Femur (tissue), 1 donor: Measurements from ENCODE around the gene LIMCH1.
"Not testable (repeated sequence)": the region's sequence is repeated elsewhere in the genome, so short reads cannot be mapped to it uniquely, and the experiment has no call there.

Experiments used
- DNase-seq: peaks from one replicate; pipeline ENCODE4 v3.0.0-alpha.2; 2017

The LIMCH1 gene

DNA sequence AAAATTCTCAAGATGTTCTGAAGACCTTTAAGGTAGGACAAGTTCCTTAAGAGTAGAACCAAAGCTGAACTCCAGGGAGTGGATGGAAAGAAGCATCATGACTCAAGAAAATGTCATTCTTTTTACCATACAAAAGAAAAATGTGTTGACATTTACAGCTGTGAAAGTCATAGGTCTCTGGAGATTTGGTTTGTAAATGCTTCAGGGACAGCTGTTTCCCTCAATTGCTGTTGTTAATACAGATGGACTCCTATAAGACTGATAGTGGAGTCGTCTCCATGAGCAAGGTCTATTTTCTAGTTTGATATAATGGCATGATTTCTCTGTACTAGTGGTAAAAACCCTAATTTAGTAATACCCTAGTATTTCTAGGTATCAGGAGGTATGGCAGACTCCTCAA, 108.9 kb downstream of the LIMCH1 start:
- no peak for DNase-seq

GRCh38 chr4:41647383-41647782, 109.4 kb downstream of the LIMCH1 start:
- no peak for DNase-seq

DNA sequence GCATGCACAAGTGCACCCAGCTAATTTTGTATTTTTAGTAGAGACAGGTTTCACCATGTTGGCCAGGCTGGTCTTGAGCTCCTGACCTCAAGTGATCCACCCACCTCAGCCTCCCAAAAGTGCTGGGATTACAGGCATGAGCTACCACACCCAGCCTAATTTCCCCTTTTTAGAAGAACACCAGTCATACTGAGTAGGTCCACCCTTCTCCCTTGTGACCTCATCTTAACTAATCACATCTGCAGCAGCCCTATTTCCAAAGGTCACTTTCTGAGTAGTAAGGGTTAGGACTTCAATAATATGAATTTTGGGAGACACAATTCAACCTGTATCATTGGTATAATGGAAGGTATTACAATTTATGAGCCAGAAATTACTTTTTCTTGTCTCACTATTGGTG, 113.2 kb downstream of the LIMCH1 start:
- not testable (repeated sequence) for DNase-seq

DNA sequence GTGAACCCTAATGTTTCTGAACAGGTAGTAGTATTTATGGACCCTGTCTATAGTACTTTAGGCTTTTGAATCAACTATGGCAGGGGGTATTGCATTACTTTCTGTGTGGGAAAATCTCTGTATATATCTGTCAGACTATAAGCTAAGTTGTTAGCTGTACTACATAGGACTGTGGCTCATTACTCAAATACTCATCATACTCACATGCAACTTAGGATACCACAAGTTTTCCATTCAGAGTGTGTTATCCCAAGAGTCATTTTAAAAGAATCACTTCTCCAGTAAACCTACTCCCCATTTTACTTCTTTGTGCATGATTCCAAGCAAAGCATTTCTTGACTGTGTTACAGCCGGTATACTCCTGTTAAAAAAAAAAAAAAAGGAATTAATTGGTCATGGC, 115.0 kb downstream of the LIMCH1 start:
- DNase-seq, result no peak

- no peak for DNase-seq
These were observed 115.6 kb downstream of the LIMCH1 start for GRCh38 chr4:41653523-41653922.

DNA sequence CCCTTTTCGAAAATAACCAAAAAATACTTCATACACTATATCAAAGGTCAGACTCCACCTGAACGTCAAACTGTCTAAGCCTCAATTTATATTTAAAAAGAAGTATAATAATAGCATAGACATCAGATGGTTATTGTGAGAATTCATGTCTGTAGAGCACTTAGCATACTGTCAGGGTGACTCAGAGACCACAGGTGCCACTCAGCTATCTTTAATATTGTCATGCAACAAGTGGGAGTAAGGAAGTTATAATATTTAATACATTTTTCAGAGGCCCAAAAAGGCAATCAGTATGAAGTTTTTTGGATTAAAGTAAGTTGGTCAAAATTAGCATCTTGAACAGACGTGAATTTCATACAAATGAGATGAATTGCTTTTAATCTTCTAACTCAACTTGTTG, 117.2 kb downstream of the LIMCH1 start:
- no peak for DNase-seq

DNA sequence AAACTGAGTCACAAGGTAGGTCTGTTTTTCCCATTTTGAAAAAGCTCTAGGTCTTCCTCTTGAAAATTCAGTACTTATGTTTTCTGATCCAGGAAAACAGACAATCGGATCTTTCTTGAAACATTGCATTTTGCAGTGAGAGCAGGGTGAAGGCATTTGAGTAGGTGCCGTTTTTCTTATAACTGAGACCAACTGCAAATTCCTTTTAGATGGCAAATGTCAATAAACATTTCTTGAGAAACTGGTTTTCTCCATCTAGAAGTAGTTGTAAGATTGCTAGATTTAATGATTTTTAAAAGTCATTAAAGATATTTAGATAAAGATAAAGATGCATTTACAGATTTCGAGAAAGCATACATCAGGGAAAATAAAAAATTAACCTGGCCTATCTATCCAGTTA, 118.1 kb downstream of the LIMCH1 start:
- no peak for DNase-seq

- DNase-seq, result peak; percentile 72
These were observed 118.9 kb downstream of the LIMCH1 start for GRCh38 chr4:41656572-41657520.

DNA sequence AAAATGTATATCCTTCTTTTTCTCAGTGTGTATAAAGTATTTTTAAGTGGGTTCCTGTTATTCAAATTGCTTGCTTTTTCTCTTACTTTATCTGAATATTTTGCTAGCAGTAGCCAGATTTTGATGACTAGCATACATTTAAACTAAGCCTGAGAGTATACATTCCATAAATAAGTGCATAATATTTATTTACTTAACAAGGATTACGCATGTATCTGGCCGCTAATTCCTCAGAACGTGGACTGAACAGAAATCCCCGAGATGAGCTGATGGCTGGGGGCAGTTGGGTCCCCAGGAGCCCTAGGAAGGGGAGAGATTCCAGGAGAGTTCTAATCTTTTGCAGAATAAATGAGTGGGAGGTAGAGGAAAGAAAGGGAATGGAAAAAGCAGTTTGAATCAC, 119.6 kb downstream of the LIMCH1 start:
- no peak for DNase-seq

DNA sequence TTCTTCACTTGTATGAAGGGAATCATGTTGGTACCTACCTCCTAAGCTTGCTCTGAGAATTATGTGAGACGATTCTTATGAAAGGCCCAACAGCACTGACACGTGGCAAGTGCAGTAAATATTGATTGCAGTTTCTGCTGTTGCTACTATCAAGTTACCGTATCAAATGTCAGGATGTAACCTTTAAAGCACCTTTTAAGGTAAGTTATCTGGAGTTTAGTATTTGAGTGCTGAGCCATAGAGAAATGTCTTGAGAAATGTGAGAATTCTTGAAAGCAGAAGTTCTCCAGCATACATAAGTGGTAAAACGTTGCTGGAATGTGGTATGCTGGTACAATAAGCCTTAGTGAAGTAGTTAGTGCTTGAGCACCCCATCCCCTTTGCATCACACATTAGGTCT, 120.2 kb downstream of the LIMCH1 start:
- DNase-seq, result no peak

GRCh38 chr4:41660352-41660751, 122.4 kb downstream of the LIMCH1 start:
- DNase-seq, result no peak

- peak; percentile 83 for DNase-seq
These were observed 123.6 kb downstream of the LIMCH1 start for GRCh38 chr4:41661442-41662076.

DNA sequence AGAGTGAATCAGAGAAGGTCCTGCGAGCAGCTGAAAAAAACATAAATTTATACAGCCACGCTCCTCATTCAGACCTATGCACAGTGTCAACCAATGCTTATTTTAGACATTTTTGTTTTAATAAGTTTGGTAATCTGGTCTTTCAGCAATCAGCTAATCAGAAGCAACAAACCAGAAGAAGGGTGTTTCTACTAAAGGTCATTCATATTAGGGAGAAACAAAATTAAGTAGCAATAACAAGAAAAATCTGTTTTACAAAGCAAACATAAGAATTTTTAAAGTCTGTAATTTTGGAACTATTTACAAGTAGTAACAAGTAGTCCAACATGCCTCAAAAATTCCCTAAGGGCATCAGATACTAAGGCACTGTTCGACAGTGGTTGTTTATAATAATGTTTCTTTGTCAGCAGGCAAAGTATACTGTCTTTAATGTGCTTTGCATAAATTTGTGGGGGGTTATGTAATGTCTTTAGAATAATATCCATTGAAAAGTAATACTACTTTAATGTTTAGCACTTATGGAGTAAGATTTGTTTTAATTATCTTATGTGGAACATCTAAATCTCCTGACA, 127.8 kb downstream of the LIMCH1 start:
- DNase-seq, result no peak

GRCh38 chr4:41668024-41668423, 130.1 kb downstream of the LIMCH1 start:
- no peak for DNase-seq

DNA sequence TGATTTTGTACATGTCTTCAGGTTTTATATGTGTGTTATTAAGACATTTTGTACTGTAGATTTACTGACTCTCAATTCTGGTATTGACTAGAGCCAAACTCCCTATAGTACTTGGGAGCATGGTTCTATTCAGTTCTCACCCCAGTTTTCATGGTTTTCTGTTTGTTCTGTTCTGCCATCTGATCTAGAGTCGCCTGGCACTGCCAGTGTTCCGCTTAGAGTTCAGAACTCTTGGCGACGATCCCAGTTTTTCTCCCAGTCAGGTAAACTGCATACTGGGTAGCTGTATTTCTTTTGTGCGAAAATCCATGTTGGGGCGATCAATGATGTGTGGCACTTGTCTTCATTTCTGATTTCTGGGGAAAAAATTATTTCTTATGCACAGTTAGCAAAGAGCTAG, 132.6 kb downstream of the LIMCH1 start:
- no peak for DNase-seq

DNA sequence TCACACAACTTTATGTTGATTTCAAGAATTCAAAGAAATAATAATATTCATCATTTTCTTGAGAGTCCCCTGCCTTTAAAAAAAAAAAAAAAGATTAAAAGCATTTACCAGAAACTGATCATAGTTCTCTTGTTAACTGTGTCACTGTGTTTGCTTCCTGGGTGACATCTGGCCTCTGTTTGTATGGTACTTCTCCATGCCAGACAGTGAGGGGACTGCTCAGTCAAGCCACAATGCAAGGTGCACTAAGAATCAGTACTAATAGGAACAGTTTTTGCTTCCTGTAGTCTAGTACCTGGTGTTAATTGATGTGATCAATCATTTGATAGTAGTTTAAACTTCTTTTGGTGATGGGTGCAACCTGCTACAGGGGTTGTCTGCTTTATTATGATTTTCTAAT, 133.0 kb downstream of the LIMCH1 start:
- DNase-seq, result no peak

GRCh38 chr4:41678086-41678816, 140.3 kb downstream of the LIMCH1 start:
- no peak for DNase-seq

DNA sequence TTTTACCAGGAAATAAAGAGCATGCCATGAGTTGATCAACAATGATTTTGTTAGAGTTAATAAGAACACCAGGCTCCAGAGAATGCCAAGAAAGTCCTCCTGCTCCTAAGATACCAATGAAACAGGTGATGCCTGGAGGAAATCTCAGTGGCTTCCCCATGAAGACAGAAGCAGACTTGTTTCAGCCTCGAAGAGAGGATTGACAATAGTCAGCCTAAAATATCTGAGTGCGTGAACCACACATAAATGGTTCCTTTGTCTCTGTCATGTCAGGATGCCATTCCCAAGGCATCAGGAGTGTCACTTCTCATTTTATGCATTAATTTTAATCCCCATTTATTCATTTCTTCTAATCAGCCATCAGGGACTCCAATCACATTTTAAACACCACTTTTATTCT, 141.0 kb downstream of the LIMCH1 start:
- DNase-seq, result no peak

DNA sequence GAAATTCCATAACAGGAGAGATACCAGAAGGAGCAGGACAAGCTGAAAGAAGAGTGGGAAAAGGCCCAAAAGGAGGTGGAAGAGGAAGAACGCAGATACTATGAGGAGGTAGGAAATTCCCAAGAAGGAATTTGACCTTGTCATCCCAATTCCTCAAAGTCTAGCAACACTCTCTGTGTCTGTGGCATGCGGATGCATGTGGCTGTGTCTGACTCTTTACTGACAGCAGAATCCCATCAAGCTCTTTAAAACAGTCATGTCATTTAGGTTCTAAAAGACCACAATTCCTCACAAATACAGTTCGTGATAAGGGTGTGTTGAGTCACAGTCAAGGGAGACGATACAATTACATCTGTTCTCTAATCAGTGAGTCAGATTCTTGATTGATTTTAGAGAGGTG, 142.0 kb downstream of the LIMCH1 start:
- no peak for DNase-seq

GRCh38 chr4:41681054-41681453, 143.1 kb downstream of the LIMCH1 start:
- no peak for DNase-seq

GRCh38 chr4:41683326-41683725, 145.4 kb downstream of the LIMCH1 start:
- no peak for DNase-seq

DNA sequence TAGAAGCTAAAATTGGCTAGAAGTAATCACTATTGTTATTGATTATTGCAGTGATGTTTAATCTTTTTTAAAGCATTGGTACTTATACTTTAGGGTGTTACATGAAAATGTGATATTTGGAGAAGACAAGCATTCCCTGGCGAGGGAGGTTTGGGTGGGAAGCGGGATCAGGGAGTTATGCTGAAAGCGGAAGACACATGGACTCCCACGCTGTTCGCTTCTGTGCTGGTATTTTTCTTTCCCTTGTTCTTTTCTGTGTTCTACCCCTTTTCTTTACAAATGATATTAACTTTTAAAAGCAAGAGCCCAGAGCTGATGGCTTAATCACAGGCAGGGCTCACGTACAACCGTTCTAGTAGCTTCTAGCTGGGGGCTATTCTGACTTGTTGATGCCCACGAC, 148.9 kb downstream of the LIMCH1 start:
- DNase-seq, result no peak

DNA sequence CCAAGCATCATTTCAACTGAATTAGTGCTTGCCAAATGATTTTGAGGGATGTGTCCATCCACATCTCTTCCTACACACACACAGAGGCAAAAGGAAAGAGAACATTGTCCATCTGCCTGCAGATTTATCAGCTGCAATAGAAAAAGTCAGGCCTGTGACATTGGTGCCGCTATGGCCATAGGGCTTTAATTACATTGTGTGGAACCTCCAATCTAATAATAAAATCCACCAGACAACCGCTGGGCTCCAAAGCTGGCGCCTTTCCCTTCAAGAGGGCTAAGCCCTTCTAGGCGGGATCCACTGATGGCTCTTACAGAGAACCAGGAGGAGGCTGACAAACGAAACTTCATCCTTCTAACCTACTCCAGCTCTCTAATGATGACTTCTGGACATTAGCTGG, 150.0 kb downstream of the LIMCH1 start:
- DNase-seq, result no peak
